ENCODE measurements around the gene TRIM16.
"Not testable (repeated sequence)": the region's sequence is repeated elsewhere in the genome, so short reads cannot be mapped to it uniquely, and the experiment has no call there.

The TRIM16 gene

GRCh38 chr17:15683824-15684478 is at the start of gene TRIM16:
TRIM16 (minus strand) TSS chr17:15684311; CDS start chr17:15651609, 32,702 bp downstream.
- peak; percentile 79 for DNase-seq

- DNase-seq = not testable (repeated sequence)
Observed at GRCh38 chr17:15733174-15733789, 49.2 kb upstream of the TRIM16 start.

- DNase-seq = not testable (repeated sequence)
Observed at GRCh38 chr17:15731900-15732299, 47.8 kb upstream of the TRIM16 start, which contains the start of gene TBC1D26. TBC1D26 (plus strand) TSS chr17:15732283; CDS start chr17:15735349, 3,066 bp downstream.

- DNase-seq = not testable (repeated sequence)
Observed at GRCh38 chr17:15730535-15730934, 46.4 kb upstream of the TRIM16 start.

GRCh38 chr17:15716601-15717563 is 32.8 kb upstream of the TRIM16 start:
- not testable (repeated sequence) for DNase-seq

GRCh38 chr17:15708879-15709278 is 24.8 kb upstream of the TRIM16 start:
- DNase-seq = not testable (repeated sequence)

- not testable (repeated sequence) for DNase-seq
Observed at GRCh38 chr17:15704813-15705212, 20.7 kb upstream of the TRIM16 start.

- DNase-seq = not testable (repeated sequence)
Observed at GRCh38 chr17:15704239-15704638, 20.1 kb upstream of the TRIM16 start.

- DNase-seq = not testable (repeated sequence)
Observed at GRCh38 chr17:15699937-15700336, 15.8 kb upstream of the TRIM16 start.

- peak; percentile 94 for DNase-seq
Observed at GRCh38 chr17:15699413-15699924, 15.4 kb upstream of the TRIM16 start, which contains the start of gene ZNF286A. ZNF286A (plus strand) TSS chr17:15699752; CDS start chr17:15700330, 578 bp downstream.

GRCh38 chr17:15698967-15699366 is 14.9 kb upstream of the TRIM16 start:
- DNase-seq = not testable (repeated sequence)

GRCh38 chr17:15687494-15687893 is 3.4 kb upstream of the TRIM16 start:
- DNase-seq = not testable (repeated sequence)

- not testable (repeated sequence) for DNase-seq
Observed at GRCh38 chr17:15683135-15683534, 976 bp downstream of the TRIM16 start.

- not testable (repeated sequence) for DNase-seq
Observed at GRCh38 chr17:15675991-15676390, 8.1 kb downstream of the TRIM16 start.

- not testable (repeated sequence) for DNase-seq
Observed at GRCh38 chr17:15674640-15675039, 9.5 kb downstream of the TRIM16 start.

GRCh38 chr17:15669526-15669925 is 14.6 kb downstream of the TRIM16 start:
- not testable (repeated sequence) for DNase-seq

- no peak for DNase-seq
Observed at GRCh38 chr17:15663691-15664090, 20.4 kb downstream of the TRIM16 start.

GRCh38 chr17:15663176-15663575 is 20.9 kb downstream of the TRIM16 start:
- no peak for DNase-seq

GRCh38 chr17:15662681-15663080 is 21.4 kb downstream of the TRIM16 start:
- no peak for DNase-seq

- no peak for DNase-seq
Observed at GRCh38 chr17:15660077-15660476, 24.0 kb downstream of the TRIM16 start.

GRCh38 chr17:15659663-15660062 is 24.4 kb downstream of the TRIM16 start:
- no peak for DNase-seq

GRCh38 chr17:15659236-15659635 is 24.9 kb downstream of the TRIM16 start:
- no peak for DNase-seq

GRCh38 chr17:15658296-15658695 is 25.8 kb downstream of the TRIM16 start:
- no peak for DNase-seq

All from stimulated activated CD4-positive, alpha-beta T cell treated with anti-CD3 and anti-CD28 coated beads, Interleukin-12 subunit alpha, Interleukin-12 subunit beta, amount 100 ng/mL, for 4 hours (primary cell).